Cardiac septum (tissue), 1 donor: ENCODE measurements around the gene COL4A2. TPM values are rescaled to one million over a fixed set of nuclear protein-coding genes. Genes with fewer than 3 reads are reported as not detected.

Source experiments
- DNase-seq: peaks from one replicate; pipeline ENCODE4 v3.0.0-alpha.2; 2020; ENCODE audit warnings: low spot score
- intact Hi-C: fragments of 100-400 bp; cut with DNase I; formaldehyde crosslinking; loops from one replicate; pipeline ENCODE4 v1.14.0; 2022
- total RNA-seq: library from RNA; stranded (reverse); fragmentation: NEBNext Ultra II Directional; extraction: Animal tissue kit (Norgen Biotek cat#: 25700); gene quantifications from one replicate; pipeline ENCODE4 v1.2.1, GENCODE V29; 2021
- donor health status: DM: no; HTN: no; CAD: no.

The COL4A2 gene
- total RNA-seq, 1 donor from 2014 or later: 165 TPM

GRCh38 chr13:110360598-110360997 is 53.5 kb downstream of the COL4A2 start:
- DNase-seq: no peak
- intact Hi-C loops: no loop called here

- intact Hi-C loops: no loop called here
- DNase-seq: peak; percentile 82
Measured at GRCh38 chr13:110361365-110361911, 54.4 kb downstream of the COL4A2 start.

- DNase-seq: no peak
- intact Hi-C loops: no loop called here
Measured at GRCh38 chr13:110363010-110363409, 55.9 kb downstream of the COL4A2 start.

GRCh38 chr13:110364081-110364480 is 57.0 kb downstream of the COL4A2 start:
- intact Hi-C loops: no loop called here

GRCh38 chr13:110365876-110366275 is 58.8 kb downstream of the COL4A2 start:
- no peak for DNase-seq
- intact Hi-C loops: no loop called here

More at GRCh38 chr13:110364081-110364480, 57.0 kb downstream of the COL4A2 start:
- no peak for DNase-seq

- DNase-seq: no peak
- intact Hi-C loops: no loop called here
Measured at GRCh38 chr13:110366733-110367132, 59.6 kb downstream of the COL4A2 start.

GRCh38 chr13:110367620-110368019 is 60.5 kb downstream of the COL4A2 start:
- no peak for DNase-seq
- intact Hi-C loops: no loop called here

GRCh38 chr13:110368408-110368807 is 61.3 kb downstream of the COL4A2 start:
- intact Hi-C loops: no loop called here
- DNase-seq: no peak

- intact Hi-C loops: no loop called here
- no peak for DNase-seq
Measured at GRCh38 chr13:110369400-110369799, 62.3 kb downstream of the COL4A2 start.

GRCh38 chr13:110371550-110372465 is 64.7 kb downstream of the COL4A2 start:
- intact Hi-C loops: no loop called here
- no peak for DNase-seq

- no peak for DNase-seq
- intact Hi-C loops: no loop called here
Measured at GRCh38 chr13:110372676-110373075, 65.6 kb downstream of the COL4A2 start.

- intact Hi-C loops: no loop called here
- no peak for DNase-seq
Measured at GRCh38 chr13:110373617-110374016, 66.5 kb downstream of the COL4A2 start.

GRCh38 chr13:110374431-110375370 is 67.6 kb downstream of the COL4A2 start:
- DNase-seq: no peak
- intact Hi-C loops: no loop called here

GRCh38 chr13:110376120-110376519 is 69.0 kb downstream of the COL4A2 start:
- no peak for DNase-seq
- intact Hi-C loops: no loop called here

GRCh38 chr13:110377178-110377825 is 70.2 kb downstream of the COL4A2 start:
- DNase-seq: no peak
- intact Hi-C loops: no loop called here

GRCh38 chr13:110377826-110378201 is 70.7 kb downstream of the COL4A2 start:
- intact Hi-C loops: no loop called here
- no peak for DNase-seq

- no peak for DNase-seq
- intact Hi-C loops: no loop called here
Measured at GRCh38 chr13:110379358-110379757, 72.3 kb downstream of the COL4A2 start.

- intact Hi-C loops: no loop called here
- DNase-seq: no peak
Measured at GRCh38 chr13:110379905-110380341, 72.8 kb downstream of the COL4A2 start.

- DNase-seq: no peak
- intact Hi-C loops: no loop called here
Measured at GRCh38 chr13:110380359-110381028, 73.4 kb downstream of the COL4A2 start.
